Prostate gland (tissue), 2 donors: ENCODE data around the gene MSRB3. TPM values are rescaled to one million over a fixed set of nuclear protein-coding genes. Genes with fewer than 3 reads are reported as not detected.

Experiments
- DNase-seq: peaks from one replicate; pipeline ENCODE4 v3.0.0-alpha.2; 2019; ENCODE audit warnings: low spot score
- H3K27ac ChIP-seq, 2 donors: fragments of 200-600 bp; sonication (generic); 2 replicates each; pipeline ENCODE4 v1.5.1; 2017 to 2019
- H3K27me3 ChIP-seq: fragments of 200-600 bp; sonication (generic); replicated peaks from 2 replicates; pipeline ENCODE4 v1.5.1; 2019; ENCODE audit not compliant: insufficient read depth
- H3K36me3 ChIP-seq, 2 donors: fragments of 200-600 bp; sonication (generic); 1 replicate in 1 of 2; 2 replicates in 1 of 2; pipeline versions ENCODE4 v1.5.1 to v1.8.1; 2017 to 2019
- H3K4me1 ChIP-seq: fragments of 200-600 bp; sonication (generic); replicated peaks from 2 replicates; pipeline ENCODE4 v1.5.1; 2019
- H3K4me3 ChIP-seq, 2 donors: fragments of 200-600 bp; sonication (generic); 2 replicates each; pipeline ENCODE4 v1.5.1; 2017 to 2019
- H3K9me3 ChIP-seq: fragments of 200-600 bp; sonication (generic); 2 replicates; pipeline ENCODE4 v1.5.1; 2017
- CTCF ChIP-seq, 4 experiments: fragments of 200-600 bp in 2 of 4; fragments of 450-650 bp in 2 of 4; sonication (generic) in 2 of 4; IDR thresholded peaks; 1 replicate in 3 of 4; 2 replicates in 1 of 4; pipeline ENCODE4 v1.5.1; 2016 to 2019; ENCODE audit warnings: antibody characterized with exemption in 4 of 4, mild to moderate bottlenecking in 2 of 4, moderate library complexity in 2 of 4
- POLR2A ChIP-seq: fragments of 450-650 bp; IDR thresholded peaks from one replicate; pipeline ENCODE4 v1.6.1; 2016; ENCODE audit warnings: antibody characterized with exemption, mild to moderate bottlenecking
- POLR2AphosphoS5 ChIP-seq: sonication (generic); formaldehyde crosslinking; IDR thresholded peaks from one replicate; pipeline ENCODE4 v1.6.1; 2017; ENCODE audit warnings: antibody characterized with exemption
- WGBS: methylation state at CpG from one replicate; pipeline ENCODE4 v1.1.5; 2018; 5-methylcytosine and 5-hydroxymethylcytosine counted together
- intact Hi-C: fragments of 100-400 bp; cut with DNase I; formaldehyde crosslinking; loops from one replicate; pipeline ENCODE4 v1.14.2; 2022
- total RNA-seq, 2 donors: library from RNA; depleted of rRNA; stranded (reverse); fragments of >200 nt; gene quantifications; one replicate each; pipeline ENCODE4 v1.1.0, GENCODE V29; 2016

Gene MSRB3
- total RNA-seq, 2 donors from 2014 or later = 32.2 to 42.9 TPM

- H3K27me3 ChIP-seq = no peaks in the 10 kb centered on the region
- H3K4me3 ChIP-seq = no peak overlapping the region
- no peaks in the 10 kb centered on the region for H3K9me3 ChIP-seq
- no peak for DNase-seq
- 65% methylated on average over 3 of the region's 3 CpGs for WGBS
- no peak overlapping the region for H3K27ac ChIP-seq
- H3K4me1 ChIP-seq = no peaks in the 10 kb centered on the region
- TF ChIP-seq CTCF (IDR thresholded peaks at IDR 0.05) (no peak), POLR2A (no peak), POLR2AphosphoS5 (no peak)
- H3K36me3 ChIP-seq = no peaks in the 10 kb centered on the region
- intact Hi-C loops = no loop called here
Observed at GRCh38 chr12:65276916-65277530, 1.5 kb upstream of the MSRB3 start.

GRCh38 chr12:65277994-65278575 is 398 bp upstream of the MSRB3 start:
- 9% methylated on average over 23 of the region's 23 CpGs for WGBS
- H3K36me3 ChIP-seq = no peaks in the 10 kb centered on the region
- no peak for DNase-seq
- no peaks in the 10 kb centered on the region for H3K27me3 ChIP-seq
- intact Hi-C loops = no loop called here
- H3K27ac ChIP-seq = peak overlapping the region; percentile 59 to 84
- H3K4me1 ChIP-seq = no peaks in the 10 kb centered on the region
- H3K9me3 ChIP-seq = no peaks in the 10 kb centered on the region
- H3K4me3 ChIP-seq = peak overlapping the region; percentile 58 to 61
- no peak for TF ChIP-seq POLR2A
- TF ChIP-seq CTCF (IDR thresholded peaks at IDR 0.05) = no peak
- TF ChIP-seq POLR2AphosphoS5 = no peak

GRCh38 chr12:65279369-65280112 is 1.1 kb downstream of the MSRB3 start:
- TF ChIP-seq POLR2A = no peak
- no peak for TF ChIP-seq POLR2AphosphoS5
- no peak for TF ChIP-seq CTCF (IDR thresholded peaks at IDR 0.05)
- no peaks in the 10 kb centered on the region for H3K36me3 ChIP-seq
- no peaks in the 10 kb centered on the region for H3K4me1 ChIP-seq
- H3K27ac ChIP-seq = peak overlapping the region; percentile 76 to 84
- no peak for DNase-seq
- peak overlapping the region; percentile 58 to 61 for H3K4me3 ChIP-seq
- intact Hi-C loops = no loop called here
- WGBS = 10% methylated on average over 23 of the region's 23 CpGs
- H3K9me3 ChIP-seq = no peaks in the 10 kb centered on the region
- no peaks in the 10 kb centered on the region for H3K27me3 ChIP-seq

- no peaks in the 10 kb centered on the region for H3K27me3 ChIP-seq
- no peak overlapping the region for H3K4me3 ChIP-seq
- H3K27ac ChIP-seq = no peak overlapping the region
- H3K4me1 ChIP-seq = no peaks in the 10 kb centered on the region
- WGBS = 44% methylated on average over 3 of the region's 3 CpGs
- intact Hi-C loops = no loop called here
- no peak for DNase-seq
- no peaks in the 10 kb centered on the region for H3K9me3 ChIP-seq
- H3K36me3 ChIP-seq = no peaks in the 10 kb centered on the region
- TF ChIP-seq POLR2AphosphoS5 = no peak
- no peak for TF ChIP-seq POLR2A
- TF ChIP-seq CTCF (IDR thresholded peaks at IDR 0.05) = no peak
Observed at GRCh38 chr12:65280306-65280705, 1.8 kb downstream of the MSRB3 start.
